ENCODE data around the gene RPGR. TPM values are rescaled to one million over a fixed set of nuclear protein-coding genes. Genes with fewer than 3 reads are reported as not detected.

RPGR gene
- total and polyA plus RNA-seq, 5 experiments from 2014 or later = 3.6 to 15.2 (median 6.2) TPM

DNA sequence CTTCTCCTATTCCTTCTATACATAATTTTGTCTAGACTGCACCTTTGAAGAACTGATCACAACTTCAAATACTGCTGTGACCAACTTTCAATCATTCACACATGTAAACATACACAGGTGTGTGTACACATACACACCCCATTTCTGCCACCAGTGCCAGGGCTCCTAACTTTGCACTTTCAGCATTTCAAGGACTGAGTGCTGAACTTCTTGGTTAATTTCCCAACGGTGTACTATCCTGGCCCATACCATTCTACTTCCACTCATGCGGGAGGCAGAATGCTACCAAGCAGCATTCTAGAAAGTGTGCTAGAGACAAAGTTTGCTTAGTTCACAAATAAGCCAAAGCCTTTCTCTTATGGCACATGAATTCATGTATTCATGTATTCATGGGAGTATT is 51.2 kb downstream of the RPGR start:
- no peak for ATAC-seq
- no peaks in the 10 kb centered on the region for H3K9me3 Mint-ChIP-seq

DNA sequence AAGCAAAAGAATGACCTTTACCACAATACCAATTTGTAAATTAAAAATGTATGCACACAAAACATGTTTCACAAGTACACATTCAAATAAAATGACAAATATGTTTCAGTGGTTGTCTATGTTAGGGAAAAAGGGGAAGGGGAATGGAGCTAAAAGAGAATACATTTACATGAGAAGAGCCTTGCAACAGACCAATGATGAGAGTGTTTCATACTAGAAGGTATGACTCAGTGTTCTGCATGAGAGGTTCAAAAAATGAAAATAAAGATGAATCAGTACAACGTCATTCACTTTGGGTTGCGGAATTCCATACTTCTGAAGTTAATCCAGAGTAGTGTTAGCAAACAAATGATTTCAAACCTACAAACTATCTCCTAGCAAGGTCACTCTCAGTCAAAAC is 51.7 kb downstream of the RPGR start:
- H3K27me3 Mint-ChIP-seq = no peaks in the 10 kb centered on the region
- H3K4me3 Mint-ChIP-seq = no peak overlapping the region
- H3K36me3 Mint-ChIP-seq = peaks cover 3 to 31% (median 11%) of the 10 kb centered on the region in 3 donors
- ATAC-seq = no peak
- DNase-seq = no peak
- POLR2A ChIA-PET = no interaction called here
- H3K4me1 Mint-ChIP-seq = peaks cover 0 to 1% (median 0%) of the 10 kb centered on the region in 4 donors
- no peaks in the 10 kb centered on the region for H3K9me3 Mint-ChIP-seq
- H3K27ac Mint-ChIP-seq = peak overlapping the region in 1 of 10 donors; percentile 21

More for the DNA sequence above, 51.2 kb downstream of the RPGR start:
- H3K4me1 Mint-ChIP-seq = peaks cover 0 to 1% (median 0%) of the 10 kb centered on the region in 4 donors
- no peak overlapping the region for H3K4me3 Mint-ChIP-seq
- POLR2A ChIA-PET = no interaction called here
- no peaks in the 10 kb centered on the region for H3K27me3 Mint-ChIP-seq
- peak overlapping the region in 1 of 10 donors; percentile 21 for H3K27ac Mint-ChIP-seq
- DNase-seq = no peak
- peaks cover 0 to 27% (median 8%) of the 10 kb centered on the region in 3 donors for H3K36me3 Mint-ChIP-seq

DNA sequence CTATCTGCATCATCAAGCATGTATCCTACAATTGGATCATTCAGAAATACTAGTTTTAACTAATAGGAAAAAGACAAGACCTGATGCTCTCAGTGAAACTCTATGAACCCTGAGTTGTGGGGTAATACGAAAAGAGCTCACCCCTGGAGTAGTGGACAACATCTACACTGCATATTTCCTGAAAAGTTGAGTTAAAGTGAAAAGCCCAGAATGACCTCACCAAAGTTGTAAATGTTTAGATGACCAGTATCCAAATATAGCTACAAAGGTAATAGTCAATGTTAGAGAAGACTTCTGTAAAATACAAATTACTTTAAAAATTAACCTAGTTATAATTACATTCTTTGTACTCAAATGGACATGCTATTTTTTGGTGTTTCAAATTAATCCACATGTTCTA is 53.9 kb downstream of the RPGR start:
- Mint-ChIP-seq H3K4me1 (peaks cover 0 to 1% (median 0%) of the 10 kb centered on the region in 4 donors), H3K36me3 (peaks cover 4 to 40% (median 15%) of the 10 kb centered on the region in 3 donors), H3K4me3 (no peak overlapping the region), H3K27ac (no peak overlapping the region), H3K27me3 (no peaks in the 10 kb centered on the region), H3K9me3 (no peaks in the 10 kb centered on the region)
- ATAC-seq = no peak
- POLR2A ChIA-PET = no interaction called here
- no peak for DNase-seq

DNA sequence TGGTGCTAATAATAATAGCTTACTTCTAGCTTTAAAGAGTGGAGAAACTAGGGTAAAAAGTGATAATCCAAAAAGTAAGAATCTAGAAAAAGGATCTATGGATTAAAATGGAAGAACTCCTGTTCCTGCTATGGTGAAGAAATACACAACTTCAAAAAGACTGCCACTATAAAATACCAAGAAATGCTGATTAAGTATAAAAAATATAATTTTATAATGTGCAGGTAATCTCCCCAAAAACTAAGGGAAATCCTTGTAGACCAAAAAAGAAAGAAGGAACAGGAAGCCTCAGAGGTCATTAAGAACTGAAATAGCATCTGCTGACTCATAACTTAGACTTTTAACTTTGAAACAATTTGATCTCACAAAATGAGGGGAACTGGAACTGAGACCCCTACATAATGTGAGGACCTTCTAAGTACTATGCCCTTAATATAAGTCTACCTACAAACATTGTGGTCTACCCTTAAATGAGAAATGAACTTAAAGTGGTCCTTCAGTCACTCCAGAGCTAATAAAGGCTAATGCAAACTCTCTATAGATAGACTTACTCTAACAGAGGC is 56.1 kb downstream of the RPGR start:
- no peak for ATAC-seq
- Mint-ChIP-seq H3K4me1 (peaks cover 0 to 1% (median 0%) of the 10 kb centered on the region in 4 donors), H3K4me3 (no peak overlapping the region), H3K27me3 (no peaks in the 10 kb centered on the region), H3K9me3 (no peaks in the 10 kb centered on the region), H3K27ac (no peak overlapping the region), H3K36me3 (peaks cover 4 to 40% (median 17%) of the 10 kb centered on the region in 3 donors)
- DNase-seq = no peak
- POLR2A ChIA-PET = no interaction called here

DNA sequence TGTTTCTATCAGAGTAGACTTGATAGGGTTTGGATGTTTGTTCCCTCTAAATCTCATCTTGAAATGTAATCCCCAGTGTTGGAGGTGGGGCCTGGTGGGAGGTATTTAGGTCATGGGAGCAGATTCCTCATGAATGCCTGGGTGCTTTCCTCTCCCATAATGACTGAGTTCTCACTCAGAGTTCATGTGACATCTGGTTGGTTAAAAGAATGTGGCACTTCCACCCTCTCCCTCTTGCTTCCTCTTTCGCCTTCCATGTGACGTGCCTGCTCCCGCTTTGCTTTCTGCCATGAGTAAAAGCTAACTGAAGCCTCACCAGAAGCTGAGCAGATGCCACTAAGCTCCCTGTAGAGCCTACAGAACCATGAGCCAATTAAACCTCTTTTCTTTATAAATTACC is 59.3 kb downstream of the RPGR start:
- Mint-ChIP-seq H3K36me3 (peaks cover 4 to 27% (median 12%) of the 10 kb centered on the region in 3 donors), H3K4me1 (no peaks in the 10 kb centered on the region), H3K4me3 (no peak overlapping the region), H3K27ac (no peak overlapping the region), H3K9me3 (no peaks in the 10 kb centered on the region), H3K27me3 (no peaks in the 10 kb centered on the region)
- ATAC-seq (no peak), DNase-seq (no peak)
- POLR2A ChIA-PET = no interaction called here

DNA sequence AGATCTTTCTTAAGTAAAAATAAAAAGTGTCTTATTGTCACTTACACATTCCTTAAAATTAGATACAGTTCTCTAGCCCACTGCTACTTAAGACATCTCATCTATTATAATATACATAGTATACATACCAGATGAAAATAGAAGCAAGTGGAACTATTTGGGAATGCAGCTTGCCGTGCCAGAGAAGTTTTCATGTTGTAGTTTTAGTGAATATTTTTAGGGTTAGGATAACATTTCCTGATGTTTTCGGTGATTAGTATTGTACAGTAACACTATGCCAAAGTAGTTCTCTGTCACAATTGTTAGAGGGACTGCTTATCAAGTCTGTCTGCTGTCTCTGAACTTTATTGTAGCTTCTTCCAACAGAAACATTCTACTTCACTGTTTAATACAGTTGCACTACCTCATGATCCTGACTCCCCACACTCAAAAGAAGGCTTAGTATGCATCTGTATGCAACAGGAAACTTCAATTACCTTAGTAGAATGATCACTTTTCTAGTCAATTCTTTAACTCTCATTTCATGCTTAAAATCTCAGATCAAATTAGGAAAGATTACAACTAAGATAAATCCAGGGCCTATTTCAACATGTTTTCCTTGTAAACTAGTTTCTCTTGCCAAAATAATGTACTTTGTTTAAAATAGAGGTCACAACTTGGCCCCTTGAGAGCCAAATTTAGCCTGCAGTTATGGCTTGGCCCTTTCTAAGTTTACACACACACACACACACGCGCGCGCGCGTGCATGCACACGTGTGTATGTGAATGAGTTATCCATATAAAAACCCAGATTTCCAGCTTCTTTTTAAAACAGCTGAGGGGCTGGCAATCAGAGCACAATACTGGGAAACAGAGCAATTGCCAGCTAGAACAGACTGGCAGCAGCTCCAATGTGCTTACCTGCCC is 64.3 kb downstream of the RPGR start:
- Mint-ChIP-seq H3K4me3 (no peak overlapping the region), H3K36me3 (peaks cover 0 to 2% (median 0%) of the 10 kb centered on the region in 3 donors), H3K9me3 (no peaks in the 10 kb centered on the region), H3K27me3 (no peaks in the 10 kb centered on the region), H3K4me1 (no peaks in the 10 kb centered on the region), H3K27ac (no peak overlapping the region)
- POLR2A ChIA-PET = no interaction called here
- no peak for ATAC-seq
- no peak for DNase-seq

DNA sequence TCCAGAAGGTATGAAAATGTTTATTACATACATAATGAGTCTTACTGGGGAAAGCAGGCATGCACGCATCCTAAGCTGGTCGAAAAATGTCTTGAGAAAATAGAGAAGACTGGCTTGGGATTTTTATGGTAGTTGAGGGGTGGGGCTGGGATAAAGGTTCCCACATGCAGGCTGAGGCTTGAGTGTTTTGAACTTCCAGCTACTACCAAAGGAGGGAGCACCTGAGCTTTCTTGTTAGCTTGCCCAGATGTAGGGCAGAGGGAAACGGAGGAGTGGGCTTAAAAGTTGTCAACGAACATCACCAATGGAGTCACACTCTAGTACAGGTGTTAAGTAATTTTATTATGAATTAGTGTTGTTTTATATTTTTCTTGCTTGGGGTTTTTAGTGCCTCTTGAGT is 67.1 kb downstream of the RPGR start:
- POLR2A ChIA-PET = no interaction called here
- no peak overlapping the region for H3K4me3 Mint-ChIP-seq
- H3K36me3 Mint-ChIP-seq = peaks cover 0 to 2% (median 0%) of the 10 kb centered on the region in 3 donors
- ATAC-seq = no peak
- no peaks in the 10 kb centered on the region for H3K9me3 Mint-ChIP-seq
- H3K27ac Mint-ChIP-seq = no peak overlapping the region
- no peaks in the 10 kb centered on the region for H3K4me1 Mint-ChIP-seq
- no peak for DNase-seq
- H3K27me3 Mint-ChIP-seq = peaks cover 0 to 4% (median 0%) of the 10 kb centered on the region in 5 donors

DNA sequence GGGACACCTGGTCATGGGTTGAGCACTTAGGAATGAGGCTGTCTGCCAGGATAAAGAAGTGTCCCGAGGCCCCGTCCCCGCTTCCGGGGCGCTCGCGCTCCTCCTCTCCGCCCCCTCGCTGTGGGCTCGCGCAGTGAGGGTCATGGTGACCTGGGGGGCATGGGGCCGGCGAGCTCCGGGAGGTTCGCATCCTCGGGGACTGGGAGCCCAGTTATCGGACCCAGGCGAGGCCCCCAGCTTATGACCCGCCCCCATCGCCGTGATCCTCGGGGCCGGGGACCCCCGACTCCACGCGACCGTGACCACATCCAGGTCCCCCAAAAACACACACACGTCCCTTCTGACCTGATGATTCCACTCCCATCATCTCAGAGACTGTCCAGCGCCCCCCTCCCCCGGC is 71.3 kb downstream of the RPGR start:
- Mint-ChIP-seq H3K36me3 (no peaks in the 10 kb centered on the region), H3K9me3 (no peaks in the 10 kb centered on the region), H3K27ac (no peak overlapping the region), H3K27me3 (peaks cover 0 to 4% (median 0%) of the 10 kb centered on the region in 5 donors), H3K4me3 (no peak overlapping the region), H3K4me1 (no peaks in the 10 kb centered on the region)
- ATAC-seq = no peak
- POLR2A ChIA-PET = no interaction called here
- no peak for DNase-seq

DNA sequence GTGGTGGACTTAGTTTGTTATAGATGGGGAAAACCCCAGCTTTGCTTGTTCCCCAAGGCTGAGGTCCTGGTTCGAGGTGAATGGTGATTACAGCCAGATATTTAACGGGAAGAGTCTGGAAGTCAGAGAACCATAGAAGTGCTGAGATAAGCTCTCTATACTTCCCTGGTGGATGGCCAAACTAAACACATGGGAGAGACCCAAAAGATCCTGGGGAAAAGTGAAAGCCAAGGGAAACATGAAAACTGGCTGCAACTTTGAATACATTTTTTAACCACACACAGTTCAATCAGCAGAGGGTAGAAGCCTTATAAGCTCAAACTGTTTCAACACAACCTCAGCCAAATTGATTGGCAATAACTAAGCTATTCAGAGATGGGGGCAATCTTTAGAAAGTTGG is 77.3 kb downstream of the RPGR start:
- no peaks in the 10 kb centered on the region for H3K9me3 Mint-ChIP-seq
- no peaks in the 10 kb centered on the region for H3K4me1 Mint-ChIP-seq
- H3K4me3 Mint-ChIP-seq = no peak overlapping the region
- ATAC-seq (no peak), DNase-seq (no peak)
- POLR2A ChIA-PET = no interaction called here
- no peaks in the 10 kb centered on the region for H3K36me3 Mint-ChIP-seq
- no peak overlapping the region for H3K27ac Mint-ChIP-seq
- H3K27me3 Mint-ChIP-seq = peaks cover 0 to 2% (median 0%) of the 10 kb centered on the region in 5 donors

DNA sequence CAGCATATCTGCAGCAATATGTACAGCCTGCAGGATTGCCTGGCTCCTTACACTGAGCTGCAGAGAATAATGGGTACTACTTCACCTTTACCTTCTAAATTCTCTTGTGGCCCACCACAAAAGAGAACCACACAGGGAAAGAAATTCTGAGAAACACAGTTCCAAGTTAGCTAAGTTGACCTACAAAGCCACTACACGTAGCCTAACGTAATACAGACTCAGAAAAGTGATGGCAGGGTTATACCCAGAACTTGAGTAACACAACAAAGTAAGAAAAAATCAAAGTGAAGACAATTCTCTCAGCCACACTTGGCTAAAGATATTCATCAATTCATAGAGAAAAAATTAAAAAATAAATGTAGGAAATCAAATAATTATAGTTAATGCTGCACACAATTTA is 80.3 kb downstream of the RPGR start:
- Mint-ChIP-seq H3K9me3 (no peaks in the 10 kb centered on the region), H3K4me1 (no peaks in the 10 kb centered on the region), H3K36me3 (no peaks in the 10 kb centered on the region), H3K4me3 (no peak overlapping the region), H3K27ac (no peak overlapping the region), H3K27me3 (peaks cover 0 to 2% (median 0%) of the 10 kb centered on the region in 5 donors)
- DNase-seq = no peak
- POLR2A ChIA-PET = no interaction called here
- no peak for ATAC-seq

DNA sequence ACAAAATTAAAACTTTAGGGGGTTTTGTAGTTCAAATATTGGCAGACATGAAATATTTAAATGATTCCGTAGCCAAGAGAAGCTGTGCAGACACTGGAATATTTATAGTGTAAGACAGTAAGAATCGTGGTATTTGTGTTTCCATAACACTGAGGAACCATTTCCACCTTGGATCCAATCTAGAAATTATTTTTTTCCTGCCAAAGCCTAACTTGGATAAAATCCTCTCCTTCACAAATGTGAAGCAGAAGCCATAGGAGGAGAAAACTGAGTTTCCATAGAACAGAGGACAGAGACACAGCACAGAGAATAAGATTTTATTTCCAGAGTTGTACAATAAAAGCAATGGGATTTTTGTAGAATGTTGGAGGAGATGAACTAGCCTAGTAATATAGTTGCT is 86.8 kb downstream of the RPGR start:
- Mint-ChIP-seq H3K27ac (no peak overlapping the region), H3K27me3 (peaks cover 3 to 39% (median 8%) of the 10 kb centered on the region in 5 donors), H3K9me3 (no peaks in the 10 kb centered on the region), H3K4me1 (no peaks in the 10 kb centered on the region), H3K36me3 (no peaks in the 10 kb centered on the region), H3K4me3 (no peak overlapping the region)
- no peak for DNase-seq
- ATAC-seq = no peak
- POLR2A ChIA-PET = no interaction called here

DNA sequence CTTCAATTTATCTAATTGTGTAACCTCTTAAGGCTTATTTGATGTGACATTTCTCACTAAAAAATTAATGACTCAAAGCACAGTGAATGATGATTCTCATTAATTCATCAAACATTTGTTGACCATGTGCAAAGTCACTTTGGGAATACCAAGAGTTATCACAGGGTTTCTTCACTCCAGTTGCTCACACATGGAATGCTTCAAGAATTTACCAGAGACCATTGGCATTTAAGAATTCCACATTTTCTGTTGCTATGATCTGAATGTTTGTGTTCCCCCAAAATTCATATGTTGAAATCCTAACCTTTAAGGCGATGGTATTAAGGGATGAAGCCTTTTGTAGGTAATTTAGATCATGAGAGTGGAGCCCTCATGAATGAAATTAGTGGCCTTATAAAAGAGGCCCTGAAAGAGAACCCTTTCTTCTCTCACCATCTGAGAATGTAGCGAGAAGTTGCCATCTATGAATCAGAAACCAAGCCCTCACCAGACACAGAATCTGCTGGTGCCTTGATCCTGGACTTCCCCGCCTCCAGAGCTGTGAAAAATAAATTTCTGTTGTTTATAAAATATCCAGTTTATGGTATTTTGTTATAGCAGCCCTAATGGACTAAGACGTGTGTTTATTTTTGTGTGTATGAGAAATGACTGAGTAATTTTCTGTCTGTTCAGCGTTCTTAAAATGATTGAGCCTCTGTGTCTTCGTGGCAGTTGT is 90.3 kb downstream of the RPGR start:
- H3K36me3 Mint-ChIP-seq = no peaks in the 10 kb centered on the region
- H3K27me3 Mint-ChIP-seq = peaks cover 3 to 47% (median 9%) of the 10 kb centered on the region in 5 donors
- H3K4me1 Mint-ChIP-seq = no peaks in the 10 kb centered on the region
- H3K9me3 Mint-ChIP-seq = no peaks in the 10 kb centered on the region
- no peak for DNase-seq
- POLR2A ChIA-PET = no interaction called here
- ATAC-seq = no peak
- no peak overlapping the region for H3K4me3 Mint-ChIP-seq
- H3K27ac Mint-ChIP-seq = no peak overlapping the region
